K562 (cell line): ENCODE measurements around the gene RANBP3.

ENCODE experiments used
- CTCF ChIP-seq, 3 experiments: IDR thresholded peaks in 2 of 3; conservative IDR thresholded peaks in 1 of 3; 2 replicates each; pipeline ENCODE4 v1.5.1; 2011 to 2012; ENCODE audit warnings: low read length in 3 of 3, mild to moderate bottlenecking in 3 of 3, control low read depth in 2 of 3, improper control_type of control experiment in 1 of 3, inconsistent platforms in 1 of 3, low read depth in 1 of 3, mixed read lengths in 1 of 3, moderate library complexity in 1 of 3; ENCODE audit not compliant: insufficient read depth in 2 of 3
- GATA2 ChIP-seq: sonication (generic); formaldehyde crosslinking; IDR thresholded peaks from 2 replicates; pipeline ENCODE4 v1.4.0; 2020; ENCODE audit warnings: mild to moderate bottlenecking, missing genetic modification reagents
- ZC3H4 ChIP-seq: sonication (generic); formaldehyde crosslinking; IDR thresholded peaks from 2 replicates; pipeline ENCODE4 v1.9.0; 2021; ENCODE audit warnings: missing genetic modification reagents, borderline replicate concordance

- TF ChIP-seq ZC3H4 (CRISPR knock-in tag), result no peak
- TF ChIP-seq GATA2 (CRISPR knock-in tag), result no peak
- peak in 1 of 3 experiments; percentile 3; a peak in 1 of 6 replicates for TF ChIP-seq CTCF (IDR thresholded peaks at IDR 0.05 in 2 of 3, conservative IDR thresholded peaks at IDR 0.05 in 1 of 3; ENCODE audit: insufficient read depth in 2 of 3, low read depth in 1 of 3, low read length in 3 of 3)
Observed at GRCh38 chr19:6020972-6021805, 43.2 kb upstream of the RANBP3 start.
